Smooth muscle cell (in vitro differentiated cells): ENCODE results near the gene SLC25A27. TPM values are rescaled to one million over a fixed set of nuclear protein-coding genes. Genes with fewer than 3 reads are reported as not detected.

Experiments used
- DNase-seq: peaks from one replicate; lab custom pipeline; 2025; ENCODE audit not compliant: unreplicated experiment; lab: John Stamatoyannopoulos, UW
- H2AFZ ChIP-seq: fragments of 200-600 bp; sonication (generic); 2 replicates; pipeline ENCODE4 v1.6.0; 2016; ENCODE audit warnings: antibody characterized with exemption, low read depth, mild to moderate bottlenecking
- H3F3A ChIP-seq: fragments of 200-600 bp; sonication (generic); 2 replicates; pipeline ENCODE4 v1.6.0; 2017; ENCODE audit warnings: antibody characterized with exemption, low read depth
- H3K27ac ChIP-seq: fragments of 200-600 bp; sonication (generic); 2 replicates; pipeline ENCODE4 v1.5.1; 2016; ENCODE audit warnings: low read depth, mild to moderate bottlenecking
- H3K27me3 ChIP-seq: fragments of 200-600 bp; sonication (generic); 2 replicates; pipeline ENCODE4 v1.6.1; 2016; ENCODE audit warnings: low read depth, mild to moderate bottlenecking
- H3K36me3 ChIP-seq: fragments of 200-600 bp; sonication (generic); 2 replicates; pipeline ENCODE4 v1.5.1; 2016; ENCODE audit warnings: low read depth
- H3K4me1 ChIP-seq: fragments of 200-600 bp; sonication (generic); 2 replicates; pipeline ENCODE4 v1.5.1; 2016; ENCODE audit warnings: low read depth
- H3K4me2 ChIP-seq: fragments of 200-600 bp; sonication (generic); 2 replicates; pipeline ENCODE4 v1.6.0; 2016; ENCODE audit warnings: mild to moderate bottlenecking
- H3K4me3 ChIP-seq: fragments of 200-600 bp; sonication (generic); 2 replicates; pipeline ENCODE4 v1.5.1; 2016; ENCODE audit warnings: mild to moderate bottlenecking
- H3K79me2 ChIP-seq: fragments of 200-600 bp; sonication (generic); 2 replicates; pipeline ENCODE4 v1.6.0; 2016; ENCODE audit warnings: low read depth, mild to moderate bottlenecking
- H3K9ac ChIP-seq: fragments of 200-600 bp; sonication (generic); 2 replicates; pipeline ENCODE4 v1.6.0; 2016; ENCODE audit warnings: low read depth
- H3K9me3 ChIP-seq: fragments of 200-600 bp; sonication (generic); replicated peaks from 2 replicates; pipeline ENCODE4 v1.5.1; 2016; ENCODE audit warnings: low read depth
- H4K20me1 ChIP-seq: fragments of 200-600 bp; sonication (generic); 2 replicates; pipeline ENCODE4 v1.6.0; 2016; ENCODE audit warnings: low read depth
- WGBS: methylation state at CpG from one replicate; pipeline ENCODE4 v1.1.7; 2016; ENCODE audit warnings: low lambda C conversion rate; 5-methylcytosine and 5-hydroxymethylcytosine counted together
- polyA plus RNA-seq: library from polyadenylated mRNA; unstranded; fragments of >200 nt; fragmentation: Nextera tagmentation; extraction: Ambion mirVana; gene quantifications from 2 replicates; pipeline ENCODE4 v1.2.1, GENCODE V29; 2016
- total RNA-seq: library from RNA; depleted of rRNA; stranded (reverse); fragments of >200 nt; gene quantifications from 2 replicates; pipeline ENCODE4 v1.2.3, GENCODE V29; 2014
- TF ChIP-seq, protein P1 (sequence below): fragments of 200-600 bp; sonication (generic); IDR thresholded peaks from 2 replicates; pipeline ENCODE4 v1.5.1; 2017; ENCODE audit warnings: borderline replicate concordance, mild to moderate bottlenecking, antibody characterized with exemption; ENCODE audit not compliant: insufficient read depth, poor library complexity, severe bottlenecking

SLC25A27 gene, protein sequence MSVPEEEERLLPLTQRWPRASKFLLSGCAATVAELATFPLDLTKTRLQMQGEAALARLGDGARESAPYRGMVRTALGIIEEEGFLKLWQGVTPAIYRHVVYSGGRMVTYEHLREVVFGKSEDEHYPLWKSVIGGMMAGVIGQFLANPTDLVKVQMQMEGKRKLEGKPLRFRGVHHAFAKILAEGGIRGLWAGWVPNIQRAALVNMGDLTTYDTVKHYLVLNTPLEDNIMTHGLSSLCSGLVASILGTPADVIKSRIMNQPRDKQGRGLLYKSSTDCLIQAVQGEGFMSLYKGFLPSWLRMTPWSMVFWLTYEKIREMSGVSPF
- total RNA-seq (3.7 and 4.9 TPM in 2 replicates), polyA plus RNA-seq (0.22 and 2.9 TPM in 2 replicates)

DNA sequence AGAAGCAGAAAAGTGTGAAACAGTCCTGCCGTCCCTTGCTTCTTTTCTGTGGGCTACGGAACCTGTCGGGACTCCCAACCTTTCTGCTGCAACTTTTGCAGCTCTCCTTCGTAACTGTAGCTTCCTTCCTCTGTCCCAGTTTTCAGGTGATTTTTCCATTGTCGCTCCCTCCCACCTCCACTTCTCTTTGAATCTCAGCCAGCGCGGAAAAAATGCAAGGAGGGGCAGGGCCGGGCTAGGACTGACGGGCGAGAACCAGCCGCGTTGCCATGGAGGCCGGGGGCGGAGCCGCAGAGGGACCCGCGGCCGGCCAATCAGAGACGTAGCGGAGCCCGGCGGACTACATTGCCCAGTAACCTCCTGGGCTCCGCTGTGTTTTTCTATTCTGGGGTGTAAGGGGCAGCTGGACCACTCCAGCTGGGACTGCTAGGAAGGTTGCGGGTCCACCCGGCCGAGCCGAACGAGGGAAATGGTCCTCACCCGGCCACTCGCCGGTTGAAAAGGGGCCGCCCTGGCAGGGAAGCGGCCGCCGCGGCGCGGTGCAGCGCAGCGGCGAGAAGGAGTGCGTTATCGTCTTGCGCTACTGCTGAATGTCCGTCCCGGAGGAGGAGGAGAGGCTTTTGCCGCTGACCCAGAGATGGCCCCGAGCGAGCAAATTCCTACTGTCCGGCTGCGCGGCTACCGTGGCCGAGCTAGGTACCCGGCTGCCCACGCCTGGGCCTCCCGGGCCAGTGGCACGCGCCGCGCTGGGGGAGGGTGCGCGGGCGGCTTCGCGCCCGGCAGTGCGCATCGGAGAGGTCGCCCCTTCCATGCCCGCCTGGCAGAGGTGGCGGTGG lies at the start of gene SLC25A27, which contains the start of gene CYP39A1:
SLC25A27 (plus strand) TSS at position 373 of the 836 bp plus-strand sequence; CDS start at position 591, 218 bp downstream.
CYP39A1 (minus strand) TSS at position 216 of the 836 bp plus-strand sequence. CDS start 236 bp downstream, outside the sequence.
- under 1% methylated on average over 59 of the region's 72 CpGs for WGBS
- TF ChIP-seq, protein P1, sequence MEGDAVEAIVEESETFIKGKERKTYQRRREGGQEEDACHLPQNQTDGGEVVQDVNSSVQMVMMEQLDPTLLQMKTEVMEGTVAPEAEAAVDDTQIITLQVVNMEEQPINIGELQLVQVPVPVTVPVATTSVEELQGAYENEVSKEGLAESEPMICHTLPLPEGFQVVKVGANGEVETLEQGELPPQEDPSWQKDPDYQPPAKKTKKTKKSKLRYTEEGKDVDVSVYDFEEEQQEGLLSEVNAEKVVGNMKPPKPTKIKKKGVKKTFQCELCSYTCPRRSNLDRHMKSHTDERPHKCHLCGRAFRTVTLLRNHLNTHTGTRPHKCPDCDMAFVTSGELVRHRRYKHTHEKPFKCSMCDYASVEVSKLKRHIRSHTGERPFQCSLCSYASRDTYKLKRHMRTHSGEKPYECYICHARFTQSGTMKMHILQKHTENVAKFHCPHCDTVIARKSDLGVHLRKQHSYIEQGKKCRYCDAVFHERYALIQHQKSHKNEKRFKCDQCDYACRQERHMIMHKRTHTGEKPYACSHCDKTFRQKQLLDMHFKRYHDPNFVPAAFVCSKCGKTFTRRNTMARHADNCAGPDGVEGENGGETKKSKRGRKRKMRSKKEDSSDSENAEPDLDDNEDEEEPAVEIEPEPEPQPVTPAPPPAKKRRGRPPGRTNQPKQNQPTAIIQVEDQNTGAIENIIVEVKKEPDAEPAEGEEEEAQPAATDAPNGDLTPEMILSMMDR = no peak
- Histone ChIP-seq H3K79me2 (no peaks in the 10 kb centered on the region), H3K27me3 (peaks cover 19% of the 10 kb centered on the region), H3K9ac (peak within 1 kb of the TSS; percentile 31), H3K4me1 (no peaks in the 10 kb centered on the region), H3K27ac (no peak within 1 kb of the TSS), H2AFZ (peak within 1 kb of the TSS; percentile 81), H3F3A (no peaks in the 10 kb centered on the region), H3K4me3 (peak within 1 kb of the TSS; percentile 79), H4K20me1 (no peaks in the 10 kb centered on the region), H3K36me3 (no peaks in the 10 kb centered on the region), H3K9me3 (no peaks in the 10 kb centered on the region), H3K4me2 (peak within 1 kb of the TSS; percentile 83)
- DNase-seq = peak; percentile 60

- Histone ChIP-seq H3K27me3 (no peaks in the 10 kb centered on the region), H3K4me3 (no peak overlapping the region), H3F3A (no peaks in the 10 kb centered on the region), H3K9ac (no peak overlapping the region), H3K4me2 (no peak overlapping the region), H3K4me1 (no peaks in the 10 kb centered on the region), H3K36me3 (no peaks in the 10 kb centered on the region), H2AFZ (no peak overlapping the region), H3K27ac (no peak overlapping the region), H4K20me1 (no peaks in the 10 kb centered on the region), H3K79me2 (no peaks in the 10 kb centered on the region), H3K9me3 (no peaks in the 10 kb centered on the region)
- TF ChIP-seq, protein P1 = no peak
- DNase-seq = no peak
- WGBS = 89% methylated on average over 3 of the region's 3 CpGs
Measured at GRCh38 chr6:46605091-46605797, 47.5 kb upstream of the SLC25A27 start.

DNA sequence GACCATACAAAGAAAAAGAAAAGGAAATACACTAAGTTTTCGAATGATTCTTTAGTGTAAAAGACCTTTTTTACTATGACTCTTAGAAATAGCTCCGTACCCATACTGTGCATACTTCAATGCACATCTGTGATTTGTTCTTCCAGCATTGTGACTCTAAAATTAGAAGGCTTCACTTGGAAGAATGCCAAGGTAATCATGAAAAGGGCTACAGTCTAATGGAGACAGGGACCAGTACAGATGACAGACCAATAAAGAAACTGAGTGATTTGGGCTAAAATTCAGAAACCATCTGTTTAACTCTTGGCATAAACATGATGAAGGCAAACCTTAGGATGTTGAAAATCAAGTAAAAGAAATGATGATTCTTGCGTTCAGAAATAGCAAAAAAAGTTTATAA lies 46.4 kb upstream of the SLC25A27 start:
- Histone ChIP-seq H3F3A (peaks cover 3% of the 10 kb centered on the region), H3K9ac (no peak overlapping the region), H3K4me1 (no peaks in the 10 kb centered on the region), H3K27ac (no peak overlapping the region), H3K36me3 (no peaks in the 10 kb centered on the region), H3K4me3 (no peak overlapping the region), H3K79me2 (no peaks in the 10 kb centered on the region), H3K9me3 (no peaks in the 10 kb centered on the region), H2AFZ (no peak overlapping the region), H3K27me3 (no peaks in the 10 kb centered on the region), H3K4me2 (no peak overlapping the region), H4K20me1 (no peaks in the 10 kb centered on the region)
- no peak for DNase-seq
- TF ChIP-seq, protein P1 = no peak
- 92% methylated on average over 3 of the region's 3 CpGs for WGBS
